Measurements from ENCODE around the gene ZDHHC22. TPM values are rescaled to one million over a fixed set of nuclear protein-coding genes. Genes with fewer than 3 reads are reported as not detected.

The ZDHHC22 gene
- total RNA-seq, 1 donor from 2014 or later: 77.3 TPM

DNA sequence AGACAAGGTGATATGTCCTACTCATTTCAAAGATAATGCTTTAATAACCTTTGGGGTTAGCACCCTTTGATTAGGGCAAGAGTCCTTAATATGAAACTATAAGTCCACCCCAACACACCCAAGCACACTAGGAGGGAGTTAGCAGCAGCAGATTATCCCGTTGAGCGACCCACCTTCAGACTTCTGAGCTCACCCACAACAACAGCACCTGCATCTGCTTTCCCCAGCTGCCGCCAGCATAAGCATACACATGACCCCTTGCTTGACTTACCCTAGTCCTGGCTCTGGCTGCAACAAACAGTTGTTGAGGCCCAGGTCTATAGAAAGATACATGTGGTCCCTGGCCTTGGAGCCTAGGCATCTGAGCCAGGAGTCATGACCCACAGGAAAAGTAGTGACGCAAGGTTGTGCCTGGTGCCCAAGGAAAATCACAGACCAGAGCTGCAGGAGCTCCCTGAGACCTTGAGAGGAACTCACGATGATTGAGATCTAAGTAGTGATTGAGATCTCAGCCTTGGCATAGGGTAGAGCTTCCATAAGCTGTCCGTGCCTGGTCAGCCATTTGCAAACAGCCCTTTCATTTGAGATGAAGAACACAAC lies 19.0 kb downstream of the ZDHHC22 start:
- Mint-ChIP-seq H3K4me3 (ENCODE audit: unreplicated experiment) (no peak overlapping the region), H3K36me3 (ENCODE audit: unreplicated experiment) (no peaks in the 10 kb centered on the region), H3K27ac (ENCODE audit: unreplicated experiment) (peak overlapping the region; percentile 12), H3K9me3 (ENCODE audit: unreplicated experiment) (peaks cover 6% of the 10 kb centered on the region), H3K4me1 (ENCODE audit: low read depth, unreplicated experiment) (peaks cover 43% of the 10 kb centered on the region), H3K27me3 (ENCODE audit: unreplicated experiment) (no peaks in the 10 kb centered on the region)
- no peak for TF ChIP-seq CTCF (IDR thresholded peaks at IDR 0.05; ENCODE audit: partially characterized antibody, unreplicated experiment)
- DNase-seq: no peak

- Mint-ChIP-seq H3K4me1 (ENCODE audit: low read depth, unreplicated experiment) (peaks cover 43% of the 10 kb centered on the region), H3K27ac (ENCODE audit: unreplicated experiment) (peak overlapping the region; percentile 89), H3K27me3 (ENCODE audit: unreplicated experiment) (no peaks in the 10 kb centered on the region), H3K36me3 (ENCODE audit: unreplicated experiment) (no peaks in the 10 kb centered on the region), H3K9me3 (ENCODE audit: unreplicated experiment) (peaks cover 6% of the 10 kb centered on the region), H3K4me3 (ENCODE audit: unreplicated experiment) (peak overlapping the region; percentile 76)
- no peak for TF ChIP-seq CTCF (IDR thresholded peaks at IDR 0.05; ENCODE audit: partially characterized antibody, unreplicated experiment)
- peak; percentile 42 for DNase-seq
These were observed 20.5 kb downstream of the ZDHHC22 start for GRCh38 chr14:77120771-77121743.

- H3K4me1 Mint-ChIP-seq (ENCODE audit: low read depth, unreplicated experiment): peaks cover 39% of the 10 kb centered on the region
- H3K27me3 Mint-ChIP-seq (ENCODE audit: unreplicated experiment): no peaks in the 10 kb centered on the region
- TF ChIP-seq CTCF (IDR thresholded peaks at IDR 0.05; ENCODE audit: partially characterized antibody, unreplicated experiment): no peak
- H3K27ac Mint-ChIP-seq (ENCODE audit: unreplicated experiment): no peak overlapping the region
- no peak for DNase-seq
- peaks cover 5% of the 10 kb centered on the region for H3K9me3 Mint-ChIP-seq (ENCODE audit: unreplicated experiment)
- H3K36me3 Mint-ChIP-seq (ENCODE audit: unreplicated experiment): no peaks in the 10 kb centered on the region
- no peak overlapping the region for H3K4me3 Mint-ChIP-seq (ENCODE audit: unreplicated experiment)
These were observed 21.7 kb downstream of the ZDHHC22 start for GRCh38 chr14:77119851-77120250.

- no peak for DNase-seq
- H3K4me3 Mint-ChIP-seq (ENCODE audit: unreplicated experiment): no peak overlapping the region
- H3K36me3 Mint-ChIP-seq (ENCODE audit: unreplicated experiment): no peaks in the 10 kb centered on the region
- H3K27me3 Mint-ChIP-seq (ENCODE audit: unreplicated experiment): peaks cover 4% of the 10 kb centered on the region
- peaks cover 3% of the 10 kb centered on the region for H3K9me3 Mint-ChIP-seq (ENCODE audit: unreplicated experiment)
- no peak overlapping the region for H3K27ac Mint-ChIP-seq (ENCODE audit: unreplicated experiment)
- no peak for TF ChIP-seq CTCF (IDR thresholded peaks at IDR 0.05; ENCODE audit: partially characterized antibody, unreplicated experiment)
- peaks cover 18% of the 10 kb centered on the region for H3K4me1 Mint-ChIP-seq (ENCODE audit: low read depth, unreplicated experiment)
These were observed 25.3 kb downstream of the ZDHHC22 start for GRCh38 chr14:77116172-77116817.
